ENCODE results near the gene WNT7B.

GRCh38 chr22:45968751-45969413 is 8.1 kb downstream of the WNT7B start:
- TF ChIP-seq CTCF (IDR thresholded peaks at IDR 0.05) (no peak), POLR2A (IDR thresholded peaks at IDR 0.05) (no peak)

Measured in testis (tissue), 2 donors.